Umbilical cord (tissue), 2 donors: ENCODE measurements around the gene TMCO4. TPM values are rescaled to one million over a fixed set of nuclear protein-coding genes. Genes with fewer than 3 reads are reported as not detected.
"Not testable (repeated sequence)": the region's sequence is repeated elsewhere in the genome, so short reads cannot be mapped to it uniquely, and the experiment has no call there.

Experiments
- DNase-seq: peaks from one replicate; pipeline ENCODE4 v3.0.0-alpha.2; 2015; ENCODE audit warnings: low spot score
- total RNA-seq: library from RNA; depleted of rRNA; stranded (reverse); fragments of >200 nt; gene quantifications from one replicate; pipeline ENCODE4 v1.2.3, GENCODE V29; 2014; ENCODE audit warnings: low replicate concordance; ENCODE audit not compliant: insufficient read depth

Gene TMCO4
- total RNA-seq, 1 donor from 2014 or later: 4.1 TPM

GRCh38 chr1:19639999-19640362 is 159.7 kb downstream of the TMCO4 start:
- no peak for DNase-seq

- not testable (repeated sequence) for DNase-seq
Observed at GRCh38 chr1:19639228-19639627, 160.5 kb downstream of the TMCO4 start.

GRCh38 chr1:19637606-19638005 is 162.1 kb downstream of the TMCO4 start:
- DNase-seq: no peak

GRCh38 chr1:19636749-19637148 is 163.0 kb downstream of the TMCO4 start:
- not testable (repeated sequence) for DNase-seq

- no peak for DNase-seq
Observed at GRCh38 chr1:19636065-19636464, 163.7 kb downstream of the TMCO4 start.

GRCh38 chr1:19635646-19636045 is 164.1 kb downstream of the TMCO4 start:
- DNase-seq: no peak

- DNase-seq: not testable (repeated sequence)
Observed at GRCh38 chr1:19635064-19635463, 164.7 kb downstream of the TMCO4 start.

GRCh38 chr1:19633106-19633505 is 166.6 kb downstream of the TMCO4 start:
- no peak for DNase-seq

Other genes starting within 250 kb of the TMCO4 start
- gene NBL1, start 155.6 kb downstream of the TMCO4 start, total RNA-seq: 15.9 TPM
- gene HTR6, start 135.0 kb downstream of the TMCO4 start, total RNA-seq: not detected
- gene RNF186, start 15.4 kb upstream of the TMCO4 start, total RNA-seq: not detected
- 8.4 TPM for gene OTUD3, start 82.5 kb upstream of the TMCO4 start, total RNA-seq
- gene PLA2G2E, start 123.7 kb upstream of the TMCO4 start, total RNA-seq: not detected
- gene PLA2G2A, start 179.7 kb upstream of the TMCO4 start, total RNA-seq: 12.3 TPM